Measurements from ENCODE around the gene STRIT1. TPM values are rescaled to one million over a fixed set of nuclear protein-coding genes. Genes with fewer than 3 reads are reported as not detected.
"Not testable (repeated sequence)": the region's sequence is repeated elsewhere in the genome, so short reads cannot be mapped to it uniquely, and the experiment has no call there.

Gene STRIT1
- total and polyA plus RNA-seq, 2 experiments from 2014 or later, result 0.60 to 1.4 TPM

GRCh38 chr3:155270485-155271342 lies 22.8 kb downstream of the STRIT1 start:
- Histone ChIP-seq H3K9me2 (replicated peaks; ENCODE audit: insufficient read depth) (no peaks in the 10 kb centered on the region), H4K20me1 (ENCODE audit: insufficient read depth, poor library complexity, severe bottlenecking) (no peaks in the 10 kb centered on the region), H3K36me3 (replicated peaks; ENCODE audit: insufficient read depth, low read depth) (no peaks in the 10 kb centered on the region), H3K4me1 (ENCODE audit: insufficient read depth) (no peaks in the 10 kb centered on the region), H3K79me2 (no peaks in the 10 kb centered on the region), H3K4me3 (no peak overlapping the region), H3K9me3 (ENCODE audit: low read depth) (no peaks in the 10 kb centered on the region), H3K27ac (peak overlapping the region; percentile 54), H3K27me3 (no peaks in the 10 kb centered on the region), H2AFZ (no peak overlapping the region), H3K4me2 (no peak overlapping the region)
- TF ChIP-seq EZH2 (IDR thresholded peaks at IDR 0.05; ENCODE audit: borderline replicate concordance) (no peak), EZH2phosphoT487 (IDR thresholded peaks at IDR 0.05; ENCODE audit: low read depth, severe bottlenecking, unreplicated experiment) (no peak), CTCF (IDR thresholded peaks at IDR 0.05; ENCODE audit: poor library complexity) (no peak)
- WGBS (ENCODE audit: low lambda C conversion rate, missing lambda C conversion rate), result 83% methylated on average over 8 of the region's 8 CpGs
- no peak for DNase-seq (ENCODE audit: low spot score)

- H3K4me3 ChIP-seq, result no peak overlapping the region
- 77% methylated on average over 3 of the region's 3 CpGs for WGBS (ENCODE audit: low lambda C conversion rate, missing lambda C conversion rate)
- no peaks in the 10 kb centered on the region for H3K9me3 ChIP-seq (ENCODE audit: low read depth)
- TF ChIP-seq CTCF (IDR thresholded peaks at IDR 0.05; ENCODE audit: poor library complexity), result no peak
- TF ChIP-seq EZH2 (IDR thresholded peaks at IDR 0.05; ENCODE audit: borderline replicate concordance), result no peak
- TF ChIP-seq EZH2phosphoT487 (IDR thresholded peaks at IDR 0.05; ENCODE audit: low read depth, severe bottlenecking, unreplicated experiment), result no peak
- no peaks in the 10 kb centered on the region for H3K9me2 ChIP-seq (replicated peaks; ENCODE audit: insufficient read depth)
- no peak overlapping the region for H3K4me2 ChIP-seq
- no peaks in the 10 kb centered on the region for H3K27me3 ChIP-seq
- no peak for DNase-seq (ENCODE audit: low spot score)
- no peak overlapping the region for H2AFZ ChIP-seq
- H3K79me2 ChIP-seq, result no peaks in the 10 kb centered on the region
- peak overlapping the region; percentile 54 for H3K27ac ChIP-seq
- no peaks in the 10 kb centered on the region for H3K36me3 ChIP-seq (replicated peaks; ENCODE audit: insufficient read depth, low read depth)
- no peaks in the 10 kb centered on the region for H3K4me1 ChIP-seq (ENCODE audit: insufficient read depth)
- no peaks in the 10 kb centered on the region for H4K20me1 ChIP-seq (ENCODE audit: insufficient read depth, poor library complexity, severe bottlenecking)
Observed at GRCh38 chr3:155270063-155270462, 23.4 kb downstream of the STRIT1 start.

GRCh38 chr3:155262855-155263254 lies 30.6 kb downstream of the STRIT1 start:
- not testable (repeated sequence) for H3K9me2 ChIP-seq (replicated peaks; ENCODE audit: insufficient read depth); H3K27me3 ChIP-seq; H3K36me3 ChIP-seq (replicated peaks; ENCODE audit: insufficient read depth, low read depth); H3K4me2 ChIP-seq; H3K27ac ChIP-seq; H4K20me1 ChIP-seq (ENCODE audit: insufficient read depth, poor library complexity, severe bottlenecking); H2AFZ ChIP-seq; DNase-seq (ENCODE audit: low spot score); H3K79me2 ChIP-seq; H3K4me1 ChIP-seq (ENCODE audit: insufficient read depth); H3K9me3 ChIP-seq (ENCODE audit: low read depth); H3K4me3 ChIP-seq
- 85% methylated on average over 2 of the region's 2 CpGs for WGBS (ENCODE audit: low lambda C conversion rate, missing lambda C conversion rate)

- Histone ChIP-seq H3K4me3 (no peak overlapping the region), H2AFZ (no peak overlapping the region), H4K20me1 (ENCODE audit: insufficient read depth, poor library complexity, severe bottlenecking) (no peaks in the 10 kb centered on the region), H3K27ac (no peak overlapping the region), H3K4me2 (no peak overlapping the region), H3K27me3 (no peaks in the 10 kb centered on the region), H3K9me3 (ENCODE audit: low read depth) (no peaks in the 10 kb centered on the region), H3K36me3 (replicated peaks; ENCODE audit: insufficient read depth, low read depth) (no peaks in the 10 kb centered on the region), H3K4me1 (ENCODE audit: insufficient read depth) (no peaks in the 10 kb centered on the region), H3K9me2 (replicated peaks; ENCODE audit: insufficient read depth) (no peaks in the 10 kb centered on the region), H3K79me2 (no peaks in the 10 kb centered on the region)
- 100% methylated on average over 1 of the region's 1 CpG for WGBS (ENCODE audit: low lambda C conversion rate, missing lambda C conversion rate)
- TF ChIP-seq CTCF (IDR thresholded peaks at IDR 0.05; ENCODE audit: poor library complexity) (no peak), EZH2phosphoT487 (IDR thresholded peaks at IDR 0.05; ENCODE audit: low read depth, severe bottlenecking, unreplicated experiment) (no peak), EZH2 (IDR thresholded peaks at IDR 0.05; ENCODE audit: borderline replicate concordance) (no peak)
- DNase-seq (ENCODE audit: low spot score), result no peak
Observed at GRCh38 chr3:155262295-155262694, 31.2 kb downstream of the STRIT1 start.

Data from hepatocyte (in vitro differentiated cells).